Esophagus (tissue), 2 donors: ENCODE measurements around the gene CCDC87. TPM values are rescaled to one million over a fixed set of nuclear protein-coding genes. Genes with fewer than 3 reads are reported as not detected.

Experiments used
- H3K27ac ChIP-seq, 2 donors: one replicate each; pipeline ENCODE4 v1.5.1; 2013; ENCODE audit warnings: low read depth in 2 of 2, mild to moderate bottlenecking in 2 of 2, inconsistent platforms in 1 of 2, low read length in 1 of 2, moderate library complexity in 1 of 2
- H3K27me3 ChIP-seq, 2 donors: one replicate each; pipeline ENCODE4 v1.6.1; 2013; ENCODE audit warnings: low read length in 2 of 2, control low read depth in 1 of 2, mild to moderate bottlenecking in 1 of 2; ENCODE audit not compliant: insufficient read depth in 2 of 2, control insufficient read depth in 1 of 2
- H3K36me3 ChIP-seq, 2 donors: one replicate each; pipeline ENCODE4 v1.6.1; 2013; ENCODE audit warnings: low read length in 1 of 2; ENCODE audit not compliant: control insufficient read depth in 2 of 2, insufficient read depth in 2 of 2
- H3K4me1 ChIP-seq, 2 donors: one replicate each; pipeline ENCODE4 v1.6.1; 2013; ENCODE audit warnings: low read length in 1 of 2; ENCODE audit not compliant: control insufficient read depth in 2 of 2, insufficient read depth in 2 of 2
- H3K4me3 ChIP-seq, 2 donors: one replicate each; pipeline ENCODE4 v1.5.1; 2013; ENCODE audit warnings: low read length in 2 of 2, mild to moderate bottlenecking in 2 of 2, low read depth in 1 of 2, moderate library complexity in 1 of 2
- H3K9me3 ChIP-seq, 2 donors: one replicate each; pipeline ENCODE4 v1.6.1; 2013; ENCODE audit warnings: mild to moderate bottlenecking in 2 of 2, low read depth in 1 of 2, low read length in 1 of 2, moderate library complexity in 1 of 2; ENCODE audit not compliant: control insufficient read depth in 2 of 2, insufficient read depth in 1 of 2
- whole genome bisulfite sequencing, 2 donors: extraction: QIAGEN DNeasy Blood & Tissue Kit; methylation state at CpG; one replicate each; pipeline ENCODE4 v1.1.7; 2013; 5-methylcytosine and 5-hydroxymethylcytosine counted together
- polyA plus RNA-seq, 2 donors: library from polyadenylated mRNA; stranded (reverse); fragments of 200-250 nt; gene quantifications; one replicate each; pipeline ENCODE4 v1.2.3, GENCODE V29; 2013
- donor health status: healthy with polysubstance abuse.
- donor health status: Bipolar disorder and iron deficiency.

CCDC87 gene
- polyA plus RNA-seq, 2 donors, result 0.09 to 0.12 TPM

GRCh38 chr11:66570079-66570849 is 22.6 kb downstream of the CCDC87 start:
- Histone ChIP-seq H3K27me3 (no peaks in the 10 kb centered on the region), H3K9me3 (no peaks in the 10 kb centered on the region), H3K4me3 (no peak overlapping the region), H3K4me1 (peaks cover 5 to 9% of the 10 kb centered on the region in 2 donors), H3K27ac (no peak overlapping the region), H3K36me3 (no peaks in the 10 kb centered on the region)
- WGBS, 2 donors, result 60 to 69% methylated on average over 5 of the region's 5 CpGs

GRCh38 chr11:66569076-66569475 is 23.8 kb downstream of the CCDC87 start:
- WGBS, 2 donors, result 85 to 86% methylated on average over 7 of the region's 7 CpGs
- H3K4me1 ChIP-seq, result peaks cover 5 to 9% of the 10 kb centered on the region in 2 donors
- H3K27ac ChIP-seq, result no peak overlapping the region
- no peaks in the 10 kb centered on the region for H3K9me3 ChIP-seq
- H3K4me3 ChIP-seq, result no peak overlapping the region
- no peaks in the 10 kb centered on the region for H3K36me3 ChIP-seq
- H3K27me3 ChIP-seq, result no peaks in the 10 kb centered on the region

- Histone ChIP-seq H3K27ac (peak within 1 kb of the TSS in 1 of 2 donors; percentile 23), H3K36me3 (no peaks in the 10 kb centered on the region), H3K4me1 (peaks cover 5 to 9% of the 10 kb centered on the region in 2 donors), H3K4me3 (peak within 1 kb of the TSS; percentile 54 to 56), H3K9me3 (no peaks in the 10 kb centered on the region), H3K27me3 (no peaks in the 10 kb centered on the region)
- WGBS, 2 donors, result 4 to 5% methylated on average over 74 to 77 of the region's 77 CpGs
Observed at GRCh38 chr11:66568124-66568916, 24.5 kb downstream of the CCDC87 start, which contains the start of gene CTSF. CTSF (minus strand) TSS chr11:66568606; CDS start chr11:66568486, 120 bp downstream.

- WGBS, 2 donors, result 57 to 59% methylated on average over 15 of the region's 15 CpGs
Observed at GRCh38 chr11:66567787-66568123, 25.1 kb downstream of the CCDC87 start.

GRCh38 chr11:66566221-66566620 is 26.6 kb downstream of the CCDC87 start:
- H3K27ac ChIP-seq, result no peak overlapping the region
- H3K4me3 ChIP-seq, result no peak overlapping the region
- whole genome bisulfite sequencing, 2 donors, result 92 to 95% methylated on average over 8 of the region's 8 CpGs
- no peaks in the 10 kb centered on the region for H3K9me3 ChIP-seq
- H3K36me3 ChIP-seq, result no peaks in the 10 kb centered on the region
- peaks cover 5 to 9% of the 10 kb centered on the region in 2 donors for H3K4me1 ChIP-seq
- H3K27me3 ChIP-seq, result no peaks in the 10 kb centered on the region

More at GRCh38 chr11:66567787-66568123, 25.1 kb downstream of the CCDC87 start:
- Histone ChIP-seq H3K27me3 (no peaks in the 10 kb centered on the region), H3K27ac (no peak overlapping the region), H3K36me3 (no peaks in the 10 kb centered on the region), H3K4me3 (peak overlapping the region; percentile 54 to 56), H3K9me3 (no peaks in the 10 kb centered on the region), H3K4me1 (peaks cover 5 to 9% of the 10 kb centered on the region in 2 donors)

GRCh38 chr11:66564984-66565383 is 27.9 kb downstream of the CCDC87 start:
- no peaks in the 10 kb centered on the region for H3K27me3 ChIP-seq
- no peak overlapping the region for H3K4me3 ChIP-seq
- H3K27ac ChIP-seq, result no peak overlapping the region
- whole genome bisulfite sequencing, 2 donors, result 89% methylated on average over 5 of the region's 5 CpGs
- no peaks in the 10 kb centered on the region for H3K36me3 ChIP-seq
- H3K9me3 ChIP-seq, result no peaks in the 10 kb centered on the region
- peaks cover 5 to 9% of the 10 kb centered on the region in 2 donors for H3K4me1 ChIP-seq

- WGBS, 2 donors, result 89 to 94% methylated on average over 14 of the region's 14 CpGs
- Histone ChIP-seq H3K9me3 (no peaks in the 10 kb centered on the region), H3K36me3 (no peaks in the 10 kb centered on the region), H3K27ac (no peak overlapping the region), H3K4me1 (peaks cover 5 to 9% of the 10 kb centered on the region in 2 donors), H3K4me3 (no peak overlapping the region), H3K27me3 (no peaks in the 10 kb centered on the region)
Observed at GRCh38 chr11:66564538-66564937, 28.3 kb downstream of the CCDC87 start.

GRCh38 chr11:66563832-66564231 is 29.0 kb downstream of the CCDC87 start:
- no peaks in the 10 kb centered on the region for H3K9me3 ChIP-seq
- 86 to 90% methylated on average over 10 of the region's 10 CpGs for WGBS, 2 donors
- H3K4me3 ChIP-seq, result no peak overlapping the region
- no peaks in the 10 kb centered on the region for H3K36me3 ChIP-seq
- no peaks in the 10 kb centered on the region for H3K27me3 ChIP-seq
- H3K27ac ChIP-seq, result no peak overlapping the region
- H3K4me1 ChIP-seq, result peaks cover 7 to 12% of the 10 kb centered on the region in 2 donors

- no peaks in the 10 kb centered on the region for H3K36me3 ChIP-seq
- H3K4me3 ChIP-seq, result no peak overlapping the region
- H3K9me3 ChIP-seq, result no peaks in the 10 kb centered on the region
- peaks cover 4 to 7% of the 10 kb centered on the region in 2 donors for H3K4me1 ChIP-seq
- WGBS, 2 donors, result 89% methylated on average over 20 of the region's 20 CpGs
- no peak overlapping the region for H3K27ac ChIP-seq
- H3K27me3 ChIP-seq, result no peaks in the 10 kb centered on the region
Observed at GRCh38 chr11:66562907-66563583, 29.8 kb downstream of the CCDC87 start.
